ENCODE data around the gene SLC6A19. TPM values are rescaled to one million over a fixed set of nuclear protein-coding genes. Genes with fewer than 3 reads are reported as not detected.

SLC6A19 gene
- total RNA-seq, 2 donors from 2014 or later, result 0.09 to 0.17 TPM

DNA sequence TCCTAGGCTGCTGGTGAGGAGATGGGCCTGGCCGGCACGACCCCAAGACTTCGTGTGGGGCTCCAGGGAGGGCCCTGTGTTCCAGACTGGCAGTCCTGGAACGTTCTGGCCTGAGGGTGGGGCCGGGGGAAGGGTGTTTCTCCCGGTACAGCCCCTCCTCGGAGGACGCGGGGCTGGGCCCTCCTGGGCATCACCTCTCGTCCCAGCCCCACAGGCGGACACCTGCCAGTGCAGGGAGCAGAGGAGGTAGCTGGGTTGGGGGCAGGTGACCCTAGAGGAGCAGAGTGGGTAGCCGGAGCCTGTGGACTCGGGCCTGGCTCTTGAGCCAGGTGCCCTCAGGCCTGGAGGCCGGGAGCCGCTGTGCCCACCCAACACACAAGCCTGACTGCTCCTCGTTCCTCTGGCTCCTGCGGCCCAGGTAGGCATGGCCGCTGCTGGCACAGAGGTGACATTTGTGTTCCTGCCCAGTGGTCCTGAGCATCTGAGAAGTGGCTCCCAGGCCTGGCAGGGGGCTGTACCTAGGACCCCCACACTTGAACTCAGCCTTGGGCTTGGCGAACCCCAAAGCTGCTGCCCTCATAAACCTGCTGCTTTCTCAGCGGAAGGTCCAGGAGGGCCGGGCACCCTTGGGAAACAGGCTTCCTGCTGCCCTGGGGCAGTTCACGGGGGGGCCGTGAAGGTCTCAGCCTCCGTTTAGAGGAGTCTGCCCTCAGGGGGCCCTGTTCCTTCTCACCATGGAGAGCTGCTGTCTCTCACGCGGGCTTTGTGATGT, 817 bp downstream of the SLC6A19 start:
- no peaks in the 10 kb centered on the region for H3K9me3 ChIP-seq
- no peak for DNase-seq (ENCODE audit: low spot score)
- WGBS, result 75% methylated on average over 25 of the region's 26 CpGs
- no peaks in the 10 kb centered on the region for H3K4me1 ChIP-seq (replicated peaks)
- peaks cover 5% of the 10 kb centered on the region for H3K27me3 ChIP-seq (replicated peaks; ENCODE audit: insufficient read depth)
- no peak overlapping the region for H3K27ac ChIP-seq
- intact Hi-C loops (cut with DNase I), result no loop called here
- no peaks in the 10 kb centered on the region for H3K36me3 ChIP-seq
- TF ChIP-seq, protein P1, sequence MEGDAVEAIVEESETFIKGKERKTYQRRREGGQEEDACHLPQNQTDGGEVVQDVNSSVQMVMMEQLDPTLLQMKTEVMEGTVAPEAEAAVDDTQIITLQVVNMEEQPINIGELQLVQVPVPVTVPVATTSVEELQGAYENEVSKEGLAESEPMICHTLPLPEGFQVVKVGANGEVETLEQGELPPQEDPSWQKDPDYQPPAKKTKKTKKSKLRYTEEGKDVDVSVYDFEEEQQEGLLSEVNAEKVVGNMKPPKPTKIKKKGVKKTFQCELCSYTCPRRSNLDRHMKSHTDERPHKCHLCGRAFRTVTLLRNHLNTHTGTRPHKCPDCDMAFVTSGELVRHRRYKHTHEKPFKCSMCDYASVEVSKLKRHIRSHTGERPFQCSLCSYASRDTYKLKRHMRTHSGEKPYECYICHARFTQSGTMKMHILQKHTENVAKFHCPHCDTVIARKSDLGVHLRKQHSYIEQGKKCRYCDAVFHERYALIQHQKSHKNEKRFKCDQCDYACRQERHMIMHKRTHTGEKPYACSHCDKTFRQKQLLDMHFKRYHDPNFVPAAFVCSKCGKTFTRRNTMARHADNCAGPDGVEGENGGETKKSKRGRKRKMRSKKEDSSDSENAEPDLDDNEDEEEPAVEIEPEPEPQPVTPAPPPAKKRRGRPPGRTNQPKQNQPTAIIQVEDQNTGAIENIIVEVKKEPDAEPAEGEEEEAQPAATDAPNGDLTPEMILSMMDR (IDR thresholded peaks at IDR 0.05), result no peak
- TF ChIP-seq POLR2A (IDR thresholded peaks at IDR 0.05) (no peak), POLR2AphosphoS5 (IDR thresholded peaks at IDR 0.05) (no peak)
- no peak overlapping the region for H3K4me3 ChIP-seq

DNA sequence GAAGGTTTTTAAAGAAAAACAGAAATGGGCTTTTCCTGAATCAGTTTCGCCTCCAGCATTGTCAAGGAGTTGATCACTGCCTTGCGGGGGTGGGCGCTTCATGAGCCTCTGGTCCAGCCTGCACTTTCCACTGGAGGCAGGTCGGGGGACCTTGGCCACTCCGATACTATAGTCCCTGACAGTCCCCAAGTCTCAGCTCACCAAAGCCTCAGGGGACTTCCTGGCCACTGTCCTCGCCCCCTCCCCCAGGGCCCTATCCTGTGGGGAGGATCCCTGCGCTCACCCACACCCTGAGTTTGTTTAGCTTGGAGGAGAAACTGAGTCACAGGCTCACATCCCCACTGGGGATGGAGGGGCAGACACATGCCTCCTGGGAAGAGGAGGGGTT, 1.4 kb downstream of the SLC6A19 start:
- 88% methylated on average over 7 of the region's 7 CpGs for WGBS
- intact Hi-C loops (cut with DNase I), result no loop called here

DNA sequence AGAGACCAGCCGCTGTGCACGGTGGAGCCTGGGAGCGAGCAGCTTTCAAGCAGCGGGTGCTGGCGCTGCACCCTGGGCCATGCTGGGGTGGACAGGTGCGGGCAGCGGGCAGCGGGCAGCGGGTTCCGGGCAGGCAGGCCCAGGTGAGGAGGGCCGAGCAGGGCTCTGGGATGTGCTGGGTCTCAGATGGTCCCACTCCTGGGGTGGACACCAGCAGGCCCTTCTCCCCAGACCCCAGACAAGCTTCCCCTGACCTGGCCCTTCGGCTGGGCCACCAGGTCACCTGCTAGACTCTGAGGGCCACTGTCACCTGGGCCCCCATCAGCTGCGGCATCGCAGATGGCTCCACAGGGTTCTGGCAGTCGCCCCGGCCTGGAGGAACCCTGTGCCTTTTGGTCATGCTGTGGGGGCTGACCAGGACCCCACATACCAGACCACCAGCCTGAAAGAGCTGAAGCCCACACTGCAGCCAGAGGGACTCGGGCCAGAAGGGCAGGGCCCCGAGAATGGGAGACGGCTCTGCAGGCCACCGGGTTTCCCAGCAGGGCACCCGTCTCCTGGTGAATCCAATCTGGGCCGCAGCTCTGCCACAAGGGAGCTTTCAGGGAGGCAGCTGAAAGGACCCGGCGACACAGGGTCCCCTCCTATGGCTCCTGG, 2.0 kb downstream of the SLC6A19 start:
- H3K27me3 ChIP-seq (replicated peaks; ENCODE audit: insufficient read depth), result peaks cover 5% of the 10 kb centered on the region
- no peak overlapping the region for H3K4me3 ChIP-seq
- DNase-seq (ENCODE audit: low spot score), result no peak
- TF ChIP-seq POLR2AphosphoS5 (IDR thresholded peaks at IDR 0.05), result no peak
- TF ChIP-seq, protein P1 (IDR thresholded peaks at IDR 0.05), result no peak
- no peak for TF ChIP-seq POLR2A (IDR thresholded peaks at IDR 0.05)
- no peaks in the 10 kb centered on the region for H3K36me3 ChIP-seq
- no peaks in the 10 kb centered on the region for H3K9me3 ChIP-seq
- WGBS, result 81% methylated on average over 16 of the region's 24 CpGs
- H3K27ac ChIP-seq, result no peak overlapping the region
- H3K4me1 ChIP-seq (replicated peaks), result no peaks in the 10 kb centered on the region
- intact Hi-C loops (cut with DNase I), result no loop called here

More for the DNA sequence above, 1.4 kb downstream of the SLC6A19 start:
- Histone ChIP-seq H3K4me3 (no peak overlapping the region), H3K36me3 (no peaks in the 10 kb centered on the region), H3K9me3 (no peaks in the 10 kb centered on the region), H3K27me3 (replicated peaks; ENCODE audit: insufficient read depth) (peaks cover 5% of the 10 kb centered on the region), H3K4me1 (replicated peaks) (no peaks in the 10 kb centered on the region), H3K27ac (no peak overlapping the region)
- no peak for DNase-seq (ENCODE audit: low spot score)
- TF ChIP-seq POLR2A (IDR thresholded peaks at IDR 0.05), result no peak

DNA sequence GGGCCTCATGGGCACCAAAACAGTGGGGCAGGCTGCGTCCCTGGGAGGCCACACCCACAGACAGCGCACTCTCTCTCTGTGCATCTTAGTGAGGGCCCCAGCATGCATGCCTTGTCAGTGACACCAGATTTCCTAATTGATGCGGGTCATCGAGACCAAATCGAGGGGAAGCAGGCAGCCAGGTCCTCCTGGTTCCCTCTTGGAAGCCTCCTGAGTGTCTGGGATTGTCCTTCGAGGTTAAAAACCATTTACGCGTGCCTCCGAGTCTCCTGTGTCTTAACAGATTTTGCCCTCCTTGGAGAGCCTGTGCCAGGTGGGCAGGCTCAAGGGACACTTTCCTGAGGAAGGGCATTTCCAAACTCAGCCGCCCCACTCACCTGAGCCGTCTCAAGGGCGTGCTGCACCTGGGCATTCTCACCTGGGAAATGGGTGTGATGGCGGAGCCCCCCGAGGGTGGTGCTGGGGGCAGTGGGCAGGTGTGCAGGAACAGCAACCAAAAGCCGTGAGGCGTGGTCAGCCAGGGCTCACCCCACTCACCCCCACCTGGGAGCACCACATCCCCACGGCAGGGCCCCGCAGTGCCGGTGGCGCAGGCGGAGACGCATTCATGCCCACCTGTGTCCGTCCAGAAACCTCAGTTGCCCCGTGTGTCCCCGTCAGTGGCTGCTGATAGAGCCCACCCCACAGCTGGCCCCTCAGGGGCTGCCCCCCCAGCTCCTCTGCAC, 2.7 kb downstream of the SLC6A19 start:
- peaks cover 5% of the 10 kb centered on the region for H3K27me3 ChIP-seq (replicated peaks; ENCODE audit: insufficient read depth)

More for the DNA sequence above, 2.7 kb downstream of the SLC6A19 start:
- no peak overlapping the region for H3K4me3 ChIP-seq
- 78% methylated on average over 24 of the region's 25 CpGs for WGBS
- TF ChIP-seq, protein P1 (IDR thresholded peaks at IDR 0.05), result no peak
- no peak for TF ChIP-seq POLR2AphosphoS5 (IDR thresholded peaks at IDR 0.05)
- no peak for TF ChIP-seq POLR2A (IDR thresholded peaks at IDR 0.05)
- DNase-seq (ENCODE audit: low spot score), result no peak
- no peaks in the 10 kb centered on the region for H3K4me1 ChIP-seq (replicated peaks)
- no peak overlapping the region for H3K27ac ChIP-seq
- H3K9me3 ChIP-seq, result no peaks in the 10 kb centered on the region
- intact Hi-C loops (cut with DNase I), result no loop called here
- no peaks in the 10 kb centered on the region for H3K36me3 ChIP-seq

All from prostate gland (tissue), 2 donors.